GM12878 (cell line): ENCODE data around the gene KCNQ1. TPM values are rescaled to one million over a fixed set of nuclear protein-coding genes. Genes with fewer than 3 reads are reported as not detected.

Experiments used
- ATAC-seq: fragments of 200-7000 bp; cut with Tn5 transposase; 3 replicates; pipeline ENCODE4 v1.9.1; 2020; ENCODE audit warnings: mild to moderate bottlenecking, moderate library complexity
- BruUV-seq: library from RNA; stranded (reverse); fragments of 400-500 nt; replicated peaks from 2 replicates; lab custom pipeline; 2021; lab: Mats Ljungman, UMichigan
- CTCF ChIA-PET: fragments of 300-600 bp; sonication (Branson Sonifier 250); formaldehyde crosslinking; extraction: SDS; loops from one replicate; lab custom pipeline; 2021; ENCODE audit warnings: inconsistent platforms; lab: Yijun Ruan, JAX
- POLR2A ChIA-PET: fragments of 350-600 bp; formaldehyde crosslinking; extraction: SDS; loops from one replicate; lab custom pipeline; 2021; ENCODE audit warnings: inconsistent platforms; lab: Charles Lee
- RAD21 ChIA-PET: fragments of 300-600 bp; sonication (Branson Sonifier 250); formaldehyde crosslinking; loops from one replicate; lab custom pipeline; 2023; ENCODE audit warnings: antibody characterized with exemption; ENCODE audit not compliant: unreplicated experiment; lab: Charles Lee
- SMC1A ChIA-PET: fragments of 300-600 bp; sonication (Branson Sonifier 250); formaldehyde crosslinking; loops from one replicate; lab custom pipeline; 2023; ENCODE audit not compliant: unreplicated experiment, uncharacterized antibody; lab: Charles Lee
- DNase-seq: peaks from one replicate; pipeline ENCODE4 v3.0.0-alpha.2; 2011; ENCODE audit warnings: low read depth, low spot score
- FAIRE-seq: peaks from 3 replicates; lab custom pipeline; 2011; peaks lifted over from hg19 to GRCh38; lab: Jason Lieb, UNC
- H2AFZ ChIP-seq: 2 replicates; pipeline ENCODE4 v1.6.0; 2011; ENCODE audit warnings: low read depth, low read length, control low read depth; ENCODE audit not compliant: control insufficient read depth
- H3K27ac ChIP-seq: 2 replicates; pipeline ENCODE4 v1.5.1; 2011; ENCODE audit warnings: control low read depth; ENCODE audit not compliant: control insufficient read depth, insufficient read depth
- H3K27me3 ChIP-seq, 2 experiments: replicated peaks in 1 of 2; 2 replicates each; pipeline versions ENCODE4 v1.6.0 to v1.6.1; 2011; ENCODE audit warnings: low read length in 1 of 2; ENCODE audit not compliant: control insufficient read depth in 2 of 2, insufficient read depth in 2 of 2
- H3K36me3 ChIP-seq, 2 experiments: 2 replicates each; pipeline ENCODE4 v1.5.1; 2011; ENCODE audit warnings: low read length in 1 of 2; ENCODE audit not compliant: control insufficient read depth in 2 of 2, insufficient read depth in 2 of 2
- H3K4me1 ChIP-seq: 2 replicates; pipeline ENCODE4 v1.6.1; 2011; ENCODE audit warnings: mild to moderate bottlenecking, low read length, moderate library complexity, mixed read lengths; ENCODE audit not compliant: control insufficient read depth, insufficient read depth
- H3K4me2 ChIP-seq: 2 replicates; pipeline ENCODE4 v1.6.0; 2011; ENCODE audit warnings: control low read depth; ENCODE audit not compliant: control insufficient read depth, insufficient read depth
- H3K4me3 ChIP-seq: fragments of 200-600 bp; sonication (generic); 2 replicates; pipeline ENCODE4 v1.5.1; 2016
- H3K79me2 ChIP-seq: 2 replicates; pipeline ENCODE4 v1.6.0; 2011; ENCODE audit warnings: low read length; ENCODE audit not compliant: control insufficient read depth, insufficient read depth
- H3K9ac ChIP-seq: 2 replicates; pipeline ENCODE4 v1.8.0; 2011; ENCODE audit warnings: low read length, control low read depth, mixed read lengths; ENCODE audit not compliant: control insufficient read depth, insufficient read depth
- H3K9me3 ChIP-seq: replicated peaks from 3 replicates; pipeline ENCODE4 v1.5.1; 2011; ENCODE audit warnings: mild to moderate bottlenecking, low read length; ENCODE audit not compliant: control insufficient read depth, insufficient read depth
- H4K20me1 ChIP-seq: 2 replicates; pipeline ENCODE4 v1.6.0; 2011; ENCODE audit not compliant: control insufficient read depth, insufficient read depth
- BRCA1 ChIP-seq: IDR thresholded peaks from 2 replicates; pipeline ENCODE4 v1.6.1; 2011; ENCODE audit warnings: low read depth, low read length, improper control_type of control experiment
- CBX3 ChIP-seq: fragments of 200-600 bp; sonication (generic); IDR thresholded peaks from 2 replicates; pipeline ENCODE4 v1.6.1; 2016; ENCODE audit warnings: low read depth, borderline replicate concordance
- EP300 ChIP-seq, 2 experiments: fragments of 150-350 bp in 1 of 2; IDR thresholded peaks; 2 replicates each; pipeline ENCODE4 v1.6.1; 2011 to 2012; ENCODE audit warnings: low read depth in 2 of 2, low read length in 2 of 2, borderline replicate concordance in 1 of 2, improper control_type of control experiment in 1 of 2, inconsistent platforms in 1 of 2; ENCODE audit not compliant: control insufficient read depth in 1 of 2
- GATAD2B ChIP-seq: fragments of 450-650 bp; conservative IDR thresholded peaks from 2 replicates; pipeline ENCODE4 v1.6.1; 2017; ENCODE audit warnings: low read depth, mild to moderate bottlenecking, moderate library complexity
- HCFC1 ChIP-seq: fragments of 150-350 bp; IDR thresholded peaks from 2 replicates; pipeline ENCODE4 v1.6.1; 2014; ENCODE audit warnings: low read length
- IRF4 ChIP-seq: IDR thresholded peaks from 2 replicates; pipeline ENCODE4 v1.6.1; 2011; ENCODE audit warnings: low read depth, low read length
- KLF5 ChIP-seq: fragments of 450-650 bp; IDR thresholded peaks from 2 replicates; pipeline ENCODE4 v1.6.1; 2014; ENCODE audit warnings: mild to moderate bottlenecking; ENCODE audit not compliant: partially characterized antibody
- NRF1 ChIP-seq: conservative IDR thresholded peaks from 2 replicates; pipeline ENCODE4 v1.6.1; 2011; ENCODE audit warnings: mild to moderate bottlenecking, low read depth, low read length, improper control_type of control experiment
- SREBF2 ChIP-seq: IDR thresholded peaks from 2 replicates; pipeline ENCODE4 v1.6.1; 2012; ENCODE audit warnings: mild to moderate bottlenecking, low read length
- STAT3 ChIP-seq: IDR thresholded peaks from 2 replicates; pipeline ENCODE4 v1.6.1; 2011; ENCODE audit warnings: low read depth, low read length, improper control_type of control experiment
- WRNIP1 ChIP-seq: IDR thresholded peaks from 2 replicates; pipeline ENCODE4 v1.6.1; 2011; ENCODE audit warnings: low read depth, low read length, improper control_type of control experiment, borderline replicate concordance
- YBX1 ChIP-seq: fragments of 450-650 bp; IDR thresholded peaks from 2 replicates; pipeline ENCODE4 v1.6.1; 2016; ENCODE audit warnings: antibody characterized with exemption
- WGBS: methylation state at CpG from one replicate; pipeline ENCODE4 v1.1.6; 2016; ENCODE audit warnings: low lambda C conversion rate; ENCODE audit not compliant: insufficient replicate concordance, insufficient coverage; ENCODE audit errors: missing lambda C conversion rate; 5-methylcytosine and 5-hydroxymethylcytosine counted together
- in situ Hi-C: fragments of 300-500 bp; cut with MboI; formaldehyde crosslinking; loops from 9 replicates; pipeline ENCODE4 v1.14.3; 2018; ENCODE audit warnings: mixed read lengths
- intact Hi-C: fragments of 100-400 bp; cut with micrococcal nuclease; formaldehyde crosslinking; loops from one replicate; pipeline ENCODE4 v1.14.2; 2022; ENCODE audit not compliant: unreplicated experiment
- polyA plus RNA-seq, 11 experiments: library from polyadenylated mRNA; depleted of rRNA in 4 of 11; unstranded in 6 of 11; stranded (reverse) in 5 of 11; fragments of >200 nt; fragmentation: Nextera tagmentation in 4 of 11; fragmentation: Illumina TruSeq in 1 of 11; extraction: Ambion mirVana in 4 of 11; extraction: Trizol in 1 of 11; gene quantifications; 1 replicate in 1 of 11; 2 replicates in 10 of 11; pipeline versions ENCODE4 v1.2.1 to v1.2.3, GENCODE V29; 2011 to 2016; ENCODE audit warnings: inconsistent platforms in 2 of 11, missing spikeins in 2 of 11, low read depth in 1 of 11
- total RNA-seq, 4 experiments: library from RNA; depleted of rRNA in 3 of 4; stranded (reverse); fragments of >200 nt in 3 of 4; fragmentation: Illumina TruSeq in 1 of 4; extraction: Trizol in 1 of 4; gene quantifications; 2 replicates each; pipeline versions ENCODE4 v1.2.1 to v1.2.3, GENCODE V29; 2013 to 2021
- TF ChIP-seq, protein P1 (sequence below): IDR thresholded peaks from 2 replicates; pipeline ENCODE4 v1.6.1; 2012; ENCODE audit warnings: low read depth, low read length, improper control_type of control experiment
- TF ChIP-seq, protein P2 (sequence below): fragments of 450-650 bp; formaldehyde crosslinking; IDR thresholded peaks from 2 replicates; pipeline ENCODE4 v1.4.0; 2022; ENCODE audit warnings: mild to moderate bottlenecking, moderate library complexity
- TF ChIP-seq, protein P3 (sequence below): IDR thresholded peaks from 2 replicates; pipeline ENCODE4 v1.6.1; 2012; ENCODE audit warnings: low read depth, low read length, improper control_type of control experiment

Gene KCNQ1
- total and polyA plus RNA-seq, 10 of the 15 experiments (the other 5 are each of a cell fraction or from before 2014, with no cell fraction given), result 0.03 to 0.15 (median 0.12) TPM; not detected in 7

DNA sequence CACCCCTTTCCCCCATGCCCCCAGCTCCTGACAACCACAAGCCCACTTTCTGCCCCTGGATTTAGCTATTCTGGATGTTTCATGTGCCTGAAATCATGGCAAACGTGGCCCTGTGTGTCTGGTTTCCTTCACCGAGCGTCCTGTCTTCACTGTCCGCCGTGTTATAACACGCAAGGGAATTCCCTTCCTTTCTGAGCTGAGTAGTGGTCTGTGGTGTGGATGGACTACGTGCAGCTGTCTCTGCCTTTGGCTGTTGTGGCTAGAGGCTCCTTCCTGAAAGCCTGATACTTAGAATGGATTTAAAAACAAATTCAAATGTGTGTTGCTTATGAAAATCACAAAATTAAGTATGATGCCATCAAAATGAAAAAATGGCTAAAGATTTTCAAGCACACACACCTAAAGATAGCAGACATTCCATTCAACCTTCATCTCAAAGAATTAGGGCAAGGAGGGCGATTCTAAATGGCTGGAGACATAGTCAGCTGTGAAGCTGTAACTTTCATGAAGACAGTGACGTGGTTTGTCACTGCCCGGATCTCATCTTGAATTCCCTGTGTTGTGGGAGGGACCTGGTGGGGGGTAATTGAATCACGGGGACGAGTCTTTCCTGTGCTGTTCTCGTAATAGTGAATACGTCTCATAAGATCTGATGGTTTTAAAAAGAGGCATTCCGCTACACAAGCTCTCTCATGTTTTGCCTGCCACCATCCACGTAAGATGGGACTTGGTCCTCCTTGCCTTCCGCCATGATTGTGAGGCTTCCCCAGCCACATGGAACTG is 30.5 kb downstream of the KCNQ1 start:
- no peak for TF ChIP-seq YBX1
- TF ChIP-seq, protein P1, sequence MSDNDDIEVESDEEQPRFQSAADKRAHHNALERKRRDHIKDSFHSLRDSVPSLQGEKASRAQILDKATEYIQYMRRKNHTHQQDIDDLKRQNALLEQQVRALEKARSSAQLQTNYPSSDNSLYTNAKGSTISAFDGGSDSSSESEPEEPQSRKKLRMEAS, result no peak
- TF ChIP-seq BRCA1, result no peak
- TF ChIP-seq, protein P2, sequence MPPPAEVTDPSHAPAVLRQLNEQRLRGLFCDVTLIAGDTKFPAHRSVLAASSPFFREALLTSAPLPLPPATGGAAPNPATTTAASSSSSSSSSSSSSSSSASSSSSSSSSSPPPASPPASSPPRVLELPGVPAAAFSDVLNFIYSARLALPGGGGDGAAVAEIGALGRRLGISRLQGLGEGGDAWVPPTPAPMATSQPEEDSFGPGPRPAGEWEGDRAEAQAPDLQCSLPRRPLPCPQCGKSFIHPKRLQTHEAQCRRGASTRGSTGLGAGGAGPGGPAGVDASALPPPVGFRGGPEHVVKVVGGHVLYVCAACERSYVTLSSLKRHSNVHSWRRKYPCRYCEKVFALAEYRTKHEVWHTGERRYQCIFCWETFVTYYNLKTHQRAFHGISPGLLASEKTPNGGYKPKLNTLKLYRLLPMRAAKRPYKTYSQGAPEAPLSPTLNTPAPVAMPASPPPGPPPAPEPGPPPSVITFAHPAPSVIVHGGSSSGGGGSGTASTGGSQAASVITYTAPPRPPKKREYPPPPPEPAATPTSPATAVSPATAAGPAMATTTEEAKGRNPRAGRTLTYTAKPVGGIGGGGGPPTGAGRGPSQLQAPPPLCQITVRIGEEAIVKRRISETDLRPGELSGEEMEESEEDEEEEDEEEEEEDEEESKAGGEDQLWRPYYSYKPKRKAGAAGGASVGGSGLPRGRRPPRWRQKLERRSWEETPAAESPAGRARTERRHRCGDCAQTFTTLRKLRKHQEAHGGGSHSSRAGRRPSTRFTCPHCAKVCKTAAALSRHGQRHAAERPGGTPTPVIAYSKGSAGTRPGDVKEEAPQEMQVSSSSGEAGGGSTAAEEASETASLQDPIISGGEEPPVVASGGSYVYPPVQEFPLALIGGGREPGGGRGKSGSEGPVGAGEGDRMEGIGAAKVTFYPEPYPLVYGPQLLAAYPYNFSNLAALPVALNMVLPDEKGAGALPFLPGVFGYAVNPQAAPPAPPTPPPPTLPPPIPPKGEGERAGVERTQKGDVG (CRISPR knock-in tag), result no peak
- no peak for TF ChIP-seq IRF4
- no peak for TF ChIP-seq GATAD2B
- TF ChIP-seq KLF5, result no peak
- no peak for TF ChIP-seq SREBF2
- no peak for TF ChIP-seq EP300 (IDR thresholded peaks at IDR 0.05; ENCODE audit: borderline replicate concordance in 1 of 2, control insufficient read depth in 1 of 2, low read depth in 2 of 2, low read length in 2 of 2)
- no peak for TF ChIP-seq CBX3
- no peak for TF ChIP-seq STAT3
- TF ChIP-seq, protein P3, sequence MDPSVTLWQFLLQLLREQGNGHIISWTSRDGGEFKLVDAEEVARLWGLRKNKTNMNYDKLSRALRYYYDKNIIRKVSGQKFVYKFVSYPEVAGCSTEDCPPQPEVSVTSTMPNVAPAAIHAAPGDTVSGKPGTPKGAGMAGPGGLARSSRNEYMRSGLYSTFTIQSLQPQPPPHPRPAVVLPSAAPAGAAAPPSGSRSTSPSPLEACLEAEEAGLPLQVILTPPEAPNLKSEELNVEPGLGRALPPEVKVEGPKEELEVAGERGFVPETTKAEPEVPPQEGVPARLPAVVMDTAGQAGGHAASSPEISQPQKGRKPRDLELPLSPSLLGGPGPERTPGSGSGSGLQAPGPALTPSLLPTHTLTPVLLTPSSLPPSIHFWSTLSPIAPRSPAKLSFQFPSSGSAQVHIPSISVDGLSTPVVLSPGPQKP, result no peak
- no peak for TF ChIP-seq WRNIP1
- TF ChIP-seq NRF1, result no peak
- TF ChIP-seq HCFC1, result no peak
- ChIA-PET POLR2A (no interaction called here), RAD21 (no interaction called here), SMC1A (no interaction called here), CTCF (interaction anchor here (1.2 kb wide), 1 partner anchor 413 kb away, joined by 3 read pairs; no protein-coding TSS in a partner anchor)
- DNase-seq, result no peak
- no peak overlapping the region for H3K4me3 ChIP-seq
- H3K36me3 ChIP-seq, result no peaks in the 10 kb centered on the region
- no peaks in the 10 kb centered on the region for H3K4me1 ChIP-seq
- H3K9ac ChIP-seq, result no peak overlapping the region
- H3K4me2 ChIP-seq, result no peak overlapping the region
- FAIRE-seq, result no peak
- H3K27ac ChIP-seq, result no peak overlapping the region
- no peaks in the 10 kb centered on the region for H3K79me2 ChIP-seq
- WGBS, result 42% methylated on average over 17 of the region's 17 CpGs
- H3K9me3 ChIP-seq, result no peaks in the 10 kb centered on the region; the same call in 2 of the 3 replicates
- no TSS peak for BruUV-seq
- H4K20me1 ChIP-seq, result no peaks in the 10 kb centered on the region
- intact Hi-C loops (no loop called here), in situ Hi-C loops (no loop called here)
- H2AFZ ChIP-seq, result no peak overlapping the region
- ATAC-seq, result no peak
- H3K27me3 ChIP-seq, result no peaks in the 10 kb centered on the region
